IPS-NIHi11 (cell line): Measurements from ENCODE around the gene TEDC2.
"Not testable (repeated sequence)": the region's sequence is repeated elsewhere in the genome, so short reads cannot be mapped to it uniquely, and the experiment has no call there.

Experiments used
- DNase-seq: peaks from one replicate; pipeline ENCODE4 v3.0.0; 2012; ENCODE audit warnings: mixed read lengths, low spot score

TEDC2 gene

GRCh38 chr16:2438121-2438520 lies 21.8 kb upstream of the TEDC2 start:
- no peak for DNase-seq

- DNase-seq: no peak
Observed at GRCh38 chr16:2439598-2439997, 20.3 kb upstream of the TEDC2 start.

- not testable (repeated sequence) for DNase-seq
Observed at GRCh38 chr16:2441143-2441804, 18.6 kb upstream of the TEDC2 start.

GRCh38 chr16:2443555-2443954 lies 16.4 kb upstream of the TEDC2 start:
- DNase-seq: no peak

GRCh38 chr16:2447920-2448583 lies 11.9 kb upstream of the TEDC2 start:
- no peak for DNase-seq

- no peak for DNase-seq
Observed at GRCh38 chr16:2449118-2449517, 10.8 kb upstream of the TEDC2 start.

- DNase-seq: no peak
Observed at GRCh38 chr16:2450535-2450934, 9.4 kb upstream of the TEDC2 start.

- no peak for DNase-seq
Observed at GRCh38 chr16:2450975-2451381, 8.9 kb upstream of the TEDC2 start.

GRCh38 chr16:2451851-2452320 lies 8.0 kb upstream of the TEDC2 start:
- DNase-seq: no peak

GRCh38 chr16:2452650-2453049 lies 7.3 kb upstream of the TEDC2 start:
- DNase-seq: no peak

- DNase-seq: no peak
Observed at GRCh38 chr16:2455081-2455845, 4.6 kb upstream of the TEDC2 start.

GRCh38 chr16:2456551-2457153 lies 3.3 kb upstream of the TEDC2 start:
- no peak for DNase-seq

- DNase-seq: no peak
Observed at GRCh38 chr16:2457267-2457666, 2.6 kb upstream of the TEDC2 start.

GRCh38 chr16:2457946-2458345 lies 2.0 kb upstream of the TEDC2 start:
- DNase-seq: no peak

GRCh38 chr16:2458887-2459646 lies 842 bp upstream of the TEDC2 start:
- no peak for DNase-seq

- no peak for DNase-seq
Observed at GRCh38 chr16:2460391-2460713, 443 bp downstream of the TEDC2 start.

- no peak for DNase-seq
Observed at GRCh38 chr16:2460916-2461315, 1.0 kb downstream of the TEDC2 start.

- no peak for DNase-seq
Observed at GRCh38 chr16:2462031-2462866, 2.3 kb downstream of the TEDC2 start.

- no peak for DNase-seq
Observed at GRCh38 chr16:2464333-2464732, 4.4 kb downstream of the TEDC2 start.

- no peak for DNase-seq
Observed at GRCh38 chr16:2465653-2466415, 5.9 kb downstream of the TEDC2 start.
